Esophagus (tissue), 2 donors: ENCODE data around the gene SPATC1L. TPM values are rescaled to one million over a fixed set of nuclear protein-coding genes. Genes with fewer than 3 reads are reported as not detected.
A peak's percentile ranks its signal among the peaks of the same experiment; 100 is the strongest.

Experiments
- H3K27ac ChIP-seq, 2 donors: one replicate each; pipeline ENCODE4 v1.5.1; 2013; ENCODE audit warnings: low read depth in 2 of 2, mild to moderate bottlenecking in 2 of 2, inconsistent platforms in 1 of 2, low read length in 1 of 2, moderate library complexity in 1 of 2
- H3K27me3 ChIP-seq, 2 donors: one replicate each; pipeline ENCODE4 v1.6.1; 2013; ENCODE audit warnings: low read length in 2 of 2, control low read depth in 1 of 2, mild to moderate bottlenecking in 1 of 2; ENCODE audit not compliant: insufficient read depth in 2 of 2, control insufficient read depth in 1 of 2
- H3K36me3 ChIP-seq, 2 donors: one replicate each; pipeline ENCODE4 v1.6.1; 2013; ENCODE audit warnings: low read length in 1 of 2; ENCODE audit not compliant: control insufficient read depth in 2 of 2, insufficient read depth in 2 of 2
- H3K4me1 ChIP-seq, 2 donors: one replicate each; pipeline ENCODE4 v1.6.1; 2013; ENCODE audit warnings: low read length in 1 of 2; ENCODE audit not compliant: control insufficient read depth in 2 of 2, insufficient read depth in 2 of 2
- H3K4me3 ChIP-seq, 2 donors: one replicate each; pipeline ENCODE4 v1.5.1; 2013; ENCODE audit warnings: low read length in 2 of 2, mild to moderate bottlenecking in 2 of 2, low read depth in 1 of 2, moderate library complexity in 1 of 2
- H3K9me3 ChIP-seq, 2 donors: one replicate each; pipeline ENCODE4 v1.6.1; 2013; ENCODE audit warnings: mild to moderate bottlenecking in 2 of 2, low read depth in 1 of 2, low read length in 1 of 2, moderate library complexity in 1 of 2; ENCODE audit not compliant: control insufficient read depth in 2 of 2, insufficient read depth in 1 of 2
- WGBS, 2 donors: extraction: QIAGEN DNeasy Blood & Tissue Kit; methylation state at CpG; one replicate each; pipeline ENCODE4 v1.1.7; 2013; 5-methylcytosine and 5-hydroxymethylcytosine counted together
- polyA plus RNA-seq, 2 donors: library from polyadenylated mRNA; stranded (reverse); fragments of 200-250 nt; gene quantifications; one replicate each; pipeline ENCODE4 v1.2.3, GENCODE V29; 2013
- donor health status: healthy with polysubstance abuse.
- donor health status: Bipolar disorder and iron deficiency.

Gene SPATC1L
- polyA plus RNA-seq, 2 donors = 5.2 to 9.3 TPM

DNA sequence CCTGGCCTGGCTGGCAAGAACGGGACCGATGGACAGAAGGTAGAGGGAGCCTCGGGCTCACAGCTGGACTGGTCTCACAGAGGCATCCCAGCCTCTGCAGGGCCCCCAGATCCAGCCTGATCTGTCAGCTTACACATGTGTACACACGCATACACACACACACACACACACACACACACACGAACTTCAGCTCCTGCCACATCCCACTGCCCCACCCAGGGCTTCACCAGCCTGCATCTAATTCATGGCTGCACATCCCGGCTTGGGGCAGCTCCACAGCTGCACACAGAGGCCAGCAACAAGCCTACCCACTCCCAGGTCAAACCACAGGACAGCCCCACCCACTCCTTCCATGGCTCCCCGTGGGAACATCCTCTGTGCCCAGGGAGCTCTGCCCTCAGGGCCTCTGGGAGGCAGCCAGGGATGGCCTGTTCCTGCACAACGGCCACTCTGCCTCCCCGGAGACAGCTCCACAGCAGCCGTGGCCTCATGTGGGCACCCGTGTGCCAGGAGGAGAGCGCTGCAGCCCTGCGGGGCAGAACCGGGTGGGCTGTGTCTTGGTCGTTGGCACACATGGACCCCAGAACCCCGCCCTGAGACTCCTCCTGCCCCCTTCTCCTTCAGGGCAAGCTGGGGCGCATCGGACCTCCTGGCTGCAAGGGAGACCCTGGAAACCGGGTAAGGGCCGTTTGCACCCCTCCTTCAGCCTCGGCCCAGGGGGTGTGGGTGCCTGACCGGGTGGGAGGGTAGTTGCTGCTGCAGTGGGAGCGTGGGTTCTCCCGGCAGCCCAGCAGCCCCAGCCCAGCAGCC is 67.3 kb downstream of the SPATC1L start:
- WGBS, 2 donors = 70 to 75% methylated on average over 22 to 24 of the region's 24 CpGs

DNA sequence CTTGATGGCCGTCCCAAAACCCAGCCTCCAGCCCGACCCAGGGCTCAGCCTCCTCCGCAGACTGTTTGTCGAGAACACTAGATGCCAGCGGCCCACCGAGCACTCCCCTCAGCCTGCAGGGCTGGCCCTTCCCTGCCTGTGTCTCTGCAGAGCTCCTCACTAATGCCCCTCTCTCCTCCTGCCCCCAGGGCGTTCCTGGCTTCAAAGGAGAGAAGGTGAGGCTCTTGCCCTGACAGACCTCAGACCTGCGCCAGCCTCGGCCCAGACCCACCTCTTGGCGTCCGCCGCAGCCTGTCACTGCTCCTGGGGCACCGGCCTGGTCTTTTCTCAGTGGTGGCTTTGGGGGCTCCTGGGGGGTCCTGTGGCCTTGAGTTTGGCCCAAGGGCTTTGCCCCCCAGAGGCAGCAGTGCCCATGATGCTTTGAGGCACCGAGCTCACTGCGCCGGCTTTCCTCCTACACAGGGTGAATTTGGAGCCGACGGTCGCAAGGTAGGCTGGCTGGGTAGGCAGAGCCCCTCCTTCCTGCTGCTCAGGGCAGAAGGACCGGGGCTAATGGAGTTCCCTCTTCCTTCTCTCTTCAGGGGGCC is 68.0 kb downstream of the SPATC1L start:
- Histone ChIP-seq H3K27ac (no peak overlapping the region), H3K9me3 (peaks cover 0 to 4% of the 10 kb centered on the region in 2 donors), H3K36me3 (peaks cover 3 to 14% of the 10 kb centered on the region in 2 donors), H3K27me3 (no peaks in the 10 kb centered on the region), H3K4me1 (no peaks in the 10 kb centered on the region), H3K4me3 (no peak overlapping the region)
- WGBS, 2 donors = 84 to 88% methylated on average over 20 of the region's 20 CpGs

More for the DNA sequence above, 67.3 kb downstream of the SPATC1L start:
- H3K4me3 ChIP-seq = no peak overlapping the region
- H3K9me3 ChIP-seq = peaks cover 0 to 4% of the 10 kb centered on the region in 2 donors
- peak overlapping the region in 1 of 2 donors; percentile 6 for H3K27ac ChIP-seq
- H3K4me1 ChIP-seq = no peaks in the 10 kb centered on the region
- peaks cover 3 to 18% of the 10 kb centered on the region in 2 donors for H3K36me3 ChIP-seq
- no peaks in the 10 kb centered on the region for H3K27me3 ChIP-seq

DNA sequence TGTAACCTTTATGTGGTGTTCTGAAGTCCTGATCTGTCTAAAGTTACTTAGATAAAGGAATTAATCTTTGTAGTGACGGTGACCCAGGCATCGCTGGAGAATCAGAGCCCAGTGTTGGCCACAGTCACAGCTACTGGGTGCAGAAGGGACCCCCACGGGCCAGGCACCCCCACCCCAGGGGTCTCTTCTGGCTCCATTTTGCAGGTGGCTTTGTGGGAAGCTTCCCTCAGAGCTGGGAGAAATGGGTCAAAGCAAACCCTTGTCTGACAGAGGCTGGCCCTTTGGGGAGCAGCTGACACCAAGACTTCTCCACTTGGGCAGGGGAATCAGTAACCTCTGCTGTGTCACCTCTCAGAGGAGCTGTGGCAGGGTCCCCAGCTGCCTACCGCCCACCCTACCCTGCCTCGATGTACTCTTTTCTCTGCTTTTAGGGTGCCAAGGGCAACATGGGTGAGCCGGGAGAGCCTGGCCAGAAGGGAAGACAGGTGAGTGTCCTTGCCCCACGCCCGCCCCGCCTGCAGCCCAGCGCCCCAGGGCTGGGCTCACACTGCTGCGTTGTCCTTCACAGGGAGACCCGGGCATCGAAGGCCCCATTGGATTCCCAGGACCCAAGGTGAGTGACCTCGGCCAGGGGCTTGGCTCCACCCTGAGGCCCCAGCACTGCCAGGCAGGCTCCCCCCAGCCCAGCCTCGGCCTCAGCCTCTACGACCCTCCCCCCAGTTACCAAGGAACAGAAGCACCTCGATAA is 68.6 kb downstream of the SPATC1L start:
- Histone ChIP-seq H3K27me3 (no peaks in the 10 kb centered on the region), H3K36me3 (peaks cover 0 to 14% of the 10 kb centered on the region in 2 donors), H3K4me1 (no peaks in the 10 kb centered on the region), H3K9me3 (peaks cover 0 to 4% of the 10 kb centered on the region in 2 donors), H3K27ac (no peak overlapping the region), H3K4me3 (no peak overlapping the region)
- 86 to 91% methylated on average over 17 of the region's 17 CpGs for WGBS, 2 donors

DNA sequence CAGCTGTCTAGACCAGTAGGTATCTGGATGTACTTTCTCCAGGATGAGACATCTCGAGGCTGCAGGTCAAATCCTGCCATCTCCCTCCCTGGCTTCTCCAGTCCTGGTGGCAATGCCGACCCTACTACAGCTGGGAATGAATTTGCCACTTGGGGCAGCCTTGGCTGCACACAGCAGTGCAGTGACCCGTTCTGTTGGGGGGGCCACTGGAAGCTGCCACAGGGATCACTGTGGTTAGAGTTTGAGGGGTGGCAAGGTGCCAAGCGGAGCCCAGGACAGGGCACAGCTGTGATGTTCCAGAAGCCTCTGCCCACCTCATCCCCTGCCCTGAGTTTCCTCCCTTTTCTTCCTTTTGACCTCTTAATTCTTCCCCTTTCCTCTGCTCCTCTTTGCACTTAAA is 69.3 kb downstream of the SPATC1L start:
- Histone ChIP-seq H3K9me3 (peaks cover 0 to 4% of the 10 kb centered on the region in 2 donors), H3K4me3 (no peak overlapping the region), H3K27me3 (no peaks in the 10 kb centered on the region), H3K36me3 (peaks cover 0 to 14% of the 10 kb centered on the region in 2 donors), H3K4me1 (no peaks in the 10 kb centered on the region), H3K27ac (no peak overlapping the region)
- 88 to 89% methylated on average over 4 of the region's 4 CpGs for WGBS, 2 donors

DNA sequence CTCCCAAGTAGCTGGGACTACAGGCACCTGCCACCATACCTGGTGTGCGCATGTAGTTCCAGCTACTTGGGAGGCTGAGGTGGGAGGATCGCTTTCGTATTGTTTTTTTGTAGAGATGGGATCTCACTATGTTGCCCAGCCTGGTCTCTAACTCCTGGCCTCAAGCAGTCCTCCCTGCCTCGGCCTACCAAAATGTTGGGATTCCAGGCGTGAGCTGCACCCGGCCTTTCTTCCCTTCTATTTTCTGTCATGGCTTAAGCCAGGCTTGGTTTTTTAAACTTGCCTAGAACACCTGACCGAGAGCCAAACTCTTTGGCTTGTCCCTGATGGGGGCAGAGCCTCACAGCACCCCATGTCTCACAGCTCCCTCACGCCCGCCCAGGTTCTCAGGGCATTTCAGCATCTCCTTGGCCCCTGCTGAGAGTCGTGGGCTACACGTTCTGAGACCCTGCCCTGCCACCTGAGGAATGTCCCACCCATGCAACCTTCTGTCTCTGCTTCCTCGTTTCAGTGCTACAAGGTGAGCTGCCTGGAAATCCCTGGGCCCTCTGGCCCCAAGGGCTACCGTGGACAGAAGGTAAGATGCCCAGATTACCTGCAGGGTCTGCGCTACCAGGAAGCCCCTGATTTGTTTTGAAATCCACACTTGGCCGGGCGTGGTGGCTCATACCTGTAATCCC is 70.6 kb downstream of the SPATC1L start:
- Histone ChIP-seq H3K27ac (no peak overlapping the region), H3K36me3 (peaks cover 0 to 10% of the 10 kb centered on the region in 2 donors), H3K4me1 (peaks cover 0 to 3% of the 10 kb centered on the region in 2 donors), H3K9me3 (peaks cover 0 to 4% of the 10 kb centered on the region in 2 donors), H3K4me3 (no peak overlapping the region), H3K27me3 (no peaks in the 10 kb centered on the region)
- WGBS, 2 donors = 90 to 92% methylated on average over 16 of the region's 16 CpGs

DNA sequence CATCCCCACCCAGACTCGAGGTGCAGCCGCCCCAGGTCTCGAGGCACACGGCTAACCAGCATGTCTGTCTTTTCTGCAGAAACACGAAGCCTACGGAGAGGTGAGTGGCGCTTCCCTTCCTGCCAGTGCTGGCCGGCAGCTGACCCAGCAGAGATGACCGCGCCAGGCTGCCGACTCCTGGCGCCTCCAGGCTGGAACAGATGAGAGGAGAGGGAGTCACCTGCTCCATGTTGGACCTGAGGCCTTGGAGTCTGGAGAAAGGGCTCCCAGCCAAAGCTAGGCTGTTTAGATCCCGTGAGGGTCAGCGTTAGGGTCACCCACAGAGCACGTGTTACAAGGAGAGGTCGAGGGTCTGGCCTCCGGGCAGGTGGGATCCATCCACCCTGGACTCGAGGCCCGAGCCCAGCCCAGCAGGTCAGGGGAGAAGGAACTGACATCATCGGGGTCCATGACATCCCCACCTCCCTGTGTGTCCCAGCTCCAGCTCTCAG is 71.5 kb downstream of the SPATC1L start:
- 92 to 94% methylated on average over 20 of the region's 20 CpGs for WGBS, 2 donors
- Histone ChIP-seq H3K27ac (no peak overlapping the region), H3K36me3 (peaks cover 0 to 6% of the 10 kb centered on the region in 2 donors), H3K4me1 (peaks cover 0 to 3% of the 10 kb centered on the region in 2 donors), H3K4me3 (no peak overlapping the region), H3K27me3 (no peaks in the 10 kb centered on the region), H3K9me3 (peaks cover 0 to 4% of the 10 kb centered on the region in 2 donors)

DNA sequence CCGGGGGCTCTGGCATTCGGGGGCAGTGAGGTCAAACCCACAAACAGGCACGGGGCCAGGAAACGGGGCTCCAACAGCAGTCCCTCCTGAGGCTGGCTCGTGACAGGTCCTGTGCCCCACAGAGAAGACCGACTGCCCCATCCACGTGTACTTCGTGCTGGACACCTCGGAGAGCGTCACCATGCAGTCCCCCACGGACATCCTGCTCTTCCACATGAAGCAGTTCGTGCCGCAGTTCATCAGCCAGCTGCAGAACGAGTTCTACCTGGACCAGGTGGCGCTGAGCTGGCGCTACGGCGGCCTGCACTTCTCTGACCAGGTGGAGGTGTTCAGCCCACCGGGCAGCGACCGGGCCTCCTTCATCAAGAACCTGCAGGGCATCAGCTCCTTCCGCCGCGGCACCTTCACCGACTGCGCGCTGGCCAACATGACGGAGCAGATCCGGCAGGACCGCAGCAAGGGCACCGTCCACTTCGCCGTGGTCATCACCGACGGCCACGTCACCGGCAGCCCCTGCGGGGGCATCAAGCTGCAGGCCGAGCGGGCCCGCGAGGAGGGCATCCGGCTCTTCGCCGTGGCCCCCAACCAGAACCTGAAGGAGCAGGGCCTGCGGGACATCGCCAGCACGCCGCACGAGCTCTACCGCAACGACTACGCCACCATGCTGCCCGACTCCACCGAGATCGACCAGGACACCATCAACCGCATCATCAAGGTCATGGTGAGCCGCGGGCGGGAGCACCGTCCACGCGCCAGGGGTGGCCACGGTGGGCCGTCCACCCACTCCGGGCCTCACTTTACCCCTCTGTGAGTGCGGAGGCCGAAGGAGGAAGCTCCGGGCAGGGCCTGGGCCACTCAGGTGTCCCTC is 72.2 kb downstream of the SPATC1L start:
- H3K27me3 ChIP-seq = no peaks in the 10 kb centered on the region
- H3K4me3 ChIP-seq = no peak overlapping the region
- peaks cover 0 to 4% of the 10 kb centered on the region in 2 donors for H3K36me3 ChIP-seq
- H3K4me1 ChIP-seq = peaks cover 0 to 3% of the 10 kb centered on the region in 2 donors
- peaks cover 0 to 4% of the 10 kb centered on the region in 2 donors for H3K9me3 ChIP-seq
- 93 to 94% methylated on average over 69 of the region's 69 CpGs for WGBS, 2 donors
- H3K27ac ChIP-seq = no peak overlapping the region

DNA sequence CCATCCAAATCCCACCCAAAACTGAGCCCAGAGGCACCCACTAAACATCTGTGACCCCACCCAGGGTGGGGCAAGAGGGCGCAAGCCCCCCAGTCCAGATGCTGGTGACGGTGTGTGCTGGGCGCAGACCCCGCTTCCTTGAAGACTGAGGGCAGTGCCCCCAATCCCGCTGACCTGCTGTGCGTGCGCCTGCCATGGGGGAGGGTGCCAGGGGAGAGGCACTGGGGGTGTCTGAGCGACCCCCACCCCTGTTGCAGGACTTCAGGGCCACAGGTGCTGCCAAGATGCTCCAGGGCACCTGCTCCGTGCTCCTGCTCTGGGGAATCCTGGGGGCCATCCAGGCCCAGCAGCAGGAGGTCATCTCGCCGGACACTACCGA is 73.1 kb downstream of the SPATC1L start:
- peaks cover 0 to 3% of the 10 kb centered on the region in 2 donors for H3K36me3 ChIP-seq
- no peaks in the 10 kb centered on the region for H3K27me3 ChIP-seq
- H3K4me3 ChIP-seq = no peak overlapping the region
- peaks cover 0 to 4% of the 10 kb centered on the region in 2 donors for H3K9me3 ChIP-seq
- 84% methylated on average over 12 of the region's 12 CpGs for WGBS, 2 donors
- no peak overlapping the region for H3K27ac ChIP-seq
- H3K4me1 ChIP-seq = peaks cover 0 to 3% of the 10 kb centered on the region in 2 donors
